ELR (cell line): ENCODE data around the gene DROSHA.
"Not testable (repeated sequence)": the region's sequence is repeated elsewhere in the genome, so short reads cannot be mapped to it uniquely, and the experiment has no call there.

Source experiments
- DNase-seq: peaks from one replicate; pipeline ENCODE4 v3.0.0-alpha.2; 2015; ENCODE audit warnings: low read depth

The DROSHA gene

GRCh38 chr5:31416547-31416946 is 115.3 kb downstream of the DROSHA start:
- DNase-seq = no peak

- DNase-seq = no peak
Observed at GRCh38 chr5:31415960-31416359, 115.9 kb downstream of the DROSHA start.

GRCh38 chr5:31415009-31415923 is 116.6 kb downstream of the DROSHA start:
- DNase-seq = peak; percentile 7

- no peak for DNase-seq
Observed at GRCh38 chr5:31413030-31413812, 118.7 kb downstream of the DROSHA start.

- no peak for DNase-seq
Observed at GRCh38 chr5:31412324-31412723, 119.6 kb downstream of the DROSHA start.

- DNase-seq = no peak
Observed at GRCh38 chr5:31410089-31410488, 121.8 kb downstream of the DROSHA start.

- DNase-seq = peak; percentile 77
Observed at GRCh38 chr5:31408814-31409213, 123.1 kb downstream of the DROSHA start.

- DNase-seq = peak; percentile 66
Observed at GRCh38 chr5:31407921-31408693, 123.8 kb downstream of the DROSHA start.

- DNase-seq = no peak
Observed at GRCh38 chr5:31404325-31404724, 127.6 kb downstream of the DROSHA start.

GRCh38 chr5:31401691-31402090 is 130.2 kb downstream of the DROSHA start:
- DNase-seq = no peak

GRCh38 chr5:31397926-31398557 is 133.9 kb downstream of the DROSHA start:
- DNase-seq = no peak

- no peak for DNase-seq
Observed at GRCh38 chr5:31396611-31397295, 135.1 kb downstream of the DROSHA start.

GRCh38 chr5:31395450-31396045 is 136.3 kb downstream of the DROSHA start:
- not testable (repeated sequence) for DNase-seq

- DNase-seq = no peak
Observed at GRCh38 chr5:31393126-31393525, 138.8 kb downstream of the DROSHA start.

- DNase-seq = no peak
Observed at GRCh38 chr5:31392061-31392460, 139.8 kb downstream of the DROSHA start.

- DNase-seq = no peak
Observed at GRCh38 chr5:31390256-31390655, 141.6 kb downstream of the DROSHA start.

- peak; percentile 42 for DNase-seq
Observed at GRCh38 chr5:31385774-31386537, 145.9 kb downstream of the DROSHA start.

- no peak for DNase-seq
Observed at GRCh38 chr5:31383734-31384133, 148.2 kb downstream of the DROSHA start.

- DNase-seq = no peak
Observed at GRCh38 chr5:31382051-31382878, 149.6 kb downstream of the DROSHA start.
